ENCODE results near the gene NDUFS5.

GRCh38 chr1:39017266-39017665 lies 8.9 kb upstream of the NDUFS5 start:
- TF ChIP-seq CTCF (IDR thresholded peaks at IDR 0.05) = no peak
- no peak for TF ChIP-seq POLR2A (IDR thresholded peaks at IDR 0.05)
